Measurements from ENCODE around the gene ACSS2.

GRCh38 chr20:34907616-34908469, 31.4 kb downstream of the ACSS2 start:
- TF ChIP-seq CTCF (IDR thresholded peaks at IDR 0.05) (no peak), POLR2A (IDR thresholded peaks at IDR 0.05) (no peak)
